GM23248 (cell line): ENCODE results near the gene ARHGAP25.

Source experiments
- EZH2 ChIP-seq: fragments of 200-600 bp; sonication (generic); IDR thresholded peaks from 2 replicates; pipeline ENCODE4 v1.6.1; 2018; ENCODE audit warnings: antibody characterized with exemption, mild to moderate bottlenecking; ENCODE audit not compliant: insufficient read depth, poor library complexity, severe bottlenecking
- EZH2phosphoT487 ChIP-seq: fragments of 200-600 bp; sonication (generic); IDR thresholded peaks from 2 replicates; pipeline ENCODE4 v1.6.1; 2018; ENCODE audit warnings: antibody characterized with exemption, moderate library complexity, mild to moderate bottlenecking, low read depth; ENCODE audit not compliant: insufficient read depth

DNA sequence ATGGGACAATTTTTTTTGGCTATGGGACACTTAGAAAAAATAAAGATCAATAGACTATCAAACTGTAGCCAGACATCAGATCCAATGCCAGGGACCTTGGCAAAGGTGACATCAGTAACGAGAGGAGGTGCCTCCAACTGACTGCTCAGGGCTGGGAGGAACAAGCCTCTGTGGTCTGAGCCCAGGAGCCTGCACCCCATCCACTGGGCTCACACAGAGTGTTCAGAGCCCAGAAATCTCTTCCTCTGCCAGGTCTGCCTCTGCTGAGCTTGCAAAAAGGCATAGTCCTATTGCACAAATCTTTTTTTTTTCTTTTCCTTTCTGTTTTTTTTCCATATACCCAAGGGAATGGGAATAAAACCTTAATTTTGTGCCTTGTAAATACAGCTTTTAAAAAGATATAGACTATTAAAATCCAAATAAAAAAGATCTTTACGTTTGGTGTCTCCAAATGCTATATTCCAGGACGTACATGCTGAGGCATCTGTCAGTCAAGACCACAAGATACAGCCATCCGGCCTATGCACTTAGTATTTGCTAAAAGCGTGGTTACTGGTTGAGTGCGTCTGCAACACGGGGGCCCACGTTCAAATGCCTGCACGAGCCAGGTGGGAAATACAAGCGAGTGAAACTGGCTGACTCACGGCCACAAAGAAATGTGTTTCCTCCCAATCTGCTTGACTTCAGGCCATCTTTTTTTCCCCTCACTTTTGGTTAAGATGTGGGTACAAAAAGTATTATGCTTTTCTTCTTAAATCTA, 7.8 kb upstream of the ARHGAP25 start:
- TF ChIP-seq EZH2 (no peak), EZH2phosphoT487 (no peak)
